RPMI7951 (cell line): ENCODE measurements around the gene CDKN1C. TPM values are rescaled to one million over a fixed set of nuclear protein-coding genes. Genes with fewer than 3 reads are reported as not detected.

Experiments
- DNase-seq: peaks from one replicate; pipeline ENCODE4 v3.0.0-alpha.2; 2012; ENCODE audit warnings: low read depth
- total RNA-seq: library from RNA; depleted of rRNA; stranded (reverse); fragments of >200 nt; shearing (Covaris generic); gene quantifications from 2 replicates; pipeline ENCODE4 v1.2.3, GENCODE V29; 2014

Gene CDKN1C
- total RNA-seq, 1 experiment from 2014 or later, result 1.2 TPM

DNA sequence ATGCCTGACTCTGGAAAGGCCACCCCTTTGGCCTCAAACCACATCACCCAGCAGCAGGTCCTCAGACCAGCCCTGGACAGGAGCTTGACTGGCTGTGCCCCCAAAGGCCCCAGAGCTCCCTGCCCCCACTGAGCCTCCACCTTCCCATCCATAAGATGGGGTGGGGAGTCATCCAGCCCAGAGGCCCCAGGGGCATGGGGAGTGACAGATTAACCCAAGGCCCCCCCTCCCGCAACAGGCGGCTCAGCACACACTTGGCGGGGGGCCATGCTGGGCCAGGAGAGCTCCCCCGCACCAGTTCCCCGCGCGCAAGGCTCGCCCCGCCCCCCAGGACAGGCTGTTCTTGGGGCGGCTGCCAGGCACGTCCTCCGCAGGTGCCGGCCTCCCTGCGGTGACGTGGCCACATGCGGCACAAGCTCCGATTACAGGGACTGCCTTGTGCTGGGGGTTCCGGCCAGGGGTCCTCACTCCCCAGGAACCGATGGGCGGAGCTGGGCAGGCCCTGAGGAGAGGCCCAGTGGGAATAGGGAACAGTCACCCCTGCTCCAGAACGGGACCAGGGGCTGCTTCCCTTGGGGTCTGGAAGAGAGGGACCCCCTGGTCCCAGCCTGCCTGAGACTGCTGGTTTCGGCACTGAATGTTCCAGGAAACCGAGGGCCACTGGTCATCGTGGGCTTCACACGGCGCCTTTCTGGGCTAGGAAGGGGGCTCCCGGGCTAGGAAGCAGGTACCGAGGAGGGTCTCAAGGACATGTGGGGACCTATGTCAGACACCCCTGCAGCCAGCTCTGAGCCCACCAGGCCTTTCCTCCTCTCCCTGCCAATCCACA lies 5.1 kb upstream of the CDKN1C start:
- no peak for DNase-seq

DNA sequence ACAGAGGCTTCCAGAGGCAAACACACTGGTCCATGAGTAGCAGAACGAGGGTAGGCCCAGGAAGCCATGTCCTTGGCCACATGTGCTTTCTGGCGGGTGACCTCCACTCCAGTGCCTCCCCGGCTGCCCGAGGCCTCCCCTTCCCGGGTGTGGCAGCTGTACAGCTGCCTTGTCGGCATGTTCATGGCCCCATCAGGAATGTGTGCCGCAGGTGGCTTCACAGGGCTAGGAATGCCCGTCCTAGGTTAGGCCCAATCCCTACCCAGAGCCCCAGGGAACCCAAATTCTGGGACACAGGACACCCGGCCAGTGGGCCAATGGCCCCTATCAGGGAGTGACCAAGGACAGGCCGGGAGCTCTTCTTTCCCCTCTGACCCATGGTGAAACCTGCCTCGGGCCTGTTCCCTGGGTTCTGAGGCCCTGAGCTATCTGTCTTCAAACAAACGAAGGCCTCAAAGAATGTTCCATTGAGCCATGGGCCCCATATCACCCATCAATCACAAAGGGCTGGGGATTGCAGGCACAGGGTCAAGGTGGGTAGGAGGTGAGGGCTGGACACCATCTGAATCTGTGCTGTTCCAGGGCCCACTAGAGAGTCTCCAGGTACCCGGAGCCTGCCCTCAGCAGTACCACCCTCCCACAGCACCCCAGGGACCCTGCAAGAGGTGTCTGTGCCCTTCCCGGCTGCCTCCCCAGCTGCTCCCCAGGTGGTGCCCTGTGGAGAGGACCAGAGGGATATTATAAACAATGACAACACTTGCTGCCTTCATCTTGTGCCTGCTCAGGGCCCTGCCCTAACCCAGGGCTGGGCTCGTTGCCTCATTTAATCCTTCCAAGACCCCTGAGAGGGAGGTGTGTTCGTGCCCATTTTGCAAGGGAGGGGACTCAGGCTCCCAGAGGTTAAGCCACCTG lies 4.0 kb upstream of the CDKN1C start:
- DNase-seq, result no peak

DNA sequence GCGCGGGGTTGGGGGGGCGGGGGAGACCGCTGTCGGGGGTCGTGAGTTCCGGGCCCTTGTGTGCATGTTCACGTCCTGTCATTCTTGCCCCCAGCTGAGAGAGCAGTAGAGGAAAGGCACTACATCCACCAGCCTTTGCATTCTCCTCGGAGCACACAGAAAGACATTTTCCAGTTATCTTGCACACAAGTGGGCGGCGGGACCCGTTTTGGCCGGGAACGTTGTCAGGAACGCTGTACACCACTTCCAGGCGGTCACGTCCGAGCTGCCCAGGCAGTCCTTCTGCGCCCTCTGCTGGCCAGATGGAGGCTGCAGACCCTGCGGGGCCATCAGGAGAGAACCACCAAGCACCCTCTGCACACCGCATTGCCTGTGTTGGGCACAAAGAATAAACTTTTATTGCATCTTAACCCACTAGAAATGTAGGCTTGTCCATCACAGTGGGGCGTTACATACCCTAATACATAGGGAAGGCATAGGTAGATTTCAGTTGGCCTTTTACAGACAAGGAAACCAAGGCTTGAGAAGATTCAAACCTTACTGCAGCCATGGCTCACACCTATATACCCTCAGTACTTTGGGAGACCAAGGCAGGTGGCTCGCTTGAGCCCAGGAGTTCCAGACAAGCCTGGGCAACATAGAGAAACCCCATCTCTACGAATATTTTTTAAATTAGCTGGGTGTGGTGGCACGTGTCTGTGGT lies 2.8 kb upstream of the CDKN1C start:
- peak; percentile 68 for DNase-seq

DNA sequence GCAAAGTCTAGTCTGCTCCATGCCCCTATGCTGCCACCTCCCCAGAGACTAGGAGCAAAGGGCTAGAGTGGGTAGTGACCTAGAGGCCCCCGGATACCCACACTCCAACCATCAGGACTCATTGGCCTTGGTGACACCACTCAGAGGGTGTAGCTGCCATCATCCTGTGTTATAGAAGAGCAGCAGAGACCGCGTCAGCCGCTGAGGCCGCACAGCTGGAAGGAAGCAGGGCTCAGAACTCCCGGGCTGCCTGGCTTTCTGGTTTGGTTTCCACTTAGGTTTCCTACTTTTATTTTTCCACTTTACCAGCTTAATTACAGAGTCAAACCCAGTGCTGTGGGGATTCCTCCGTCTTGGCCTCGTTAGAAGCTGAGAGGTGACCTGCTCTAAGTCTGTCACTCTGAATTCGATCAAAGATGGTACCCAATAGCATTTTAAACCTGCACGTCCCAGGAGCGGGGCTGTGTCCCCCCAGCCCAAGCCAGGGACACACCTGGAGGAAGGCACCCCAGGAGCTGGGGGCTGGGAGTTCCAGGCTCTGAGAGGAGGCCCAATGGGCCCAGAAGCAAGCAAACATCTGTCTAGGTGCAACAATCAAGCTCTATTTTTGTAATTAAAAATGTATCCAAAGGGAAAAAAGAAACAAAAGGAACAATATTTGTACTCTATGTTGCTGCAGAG lies 2.1 kb upstream of the CDKN1C start:
- DNase-seq, result no peak

DNA sequence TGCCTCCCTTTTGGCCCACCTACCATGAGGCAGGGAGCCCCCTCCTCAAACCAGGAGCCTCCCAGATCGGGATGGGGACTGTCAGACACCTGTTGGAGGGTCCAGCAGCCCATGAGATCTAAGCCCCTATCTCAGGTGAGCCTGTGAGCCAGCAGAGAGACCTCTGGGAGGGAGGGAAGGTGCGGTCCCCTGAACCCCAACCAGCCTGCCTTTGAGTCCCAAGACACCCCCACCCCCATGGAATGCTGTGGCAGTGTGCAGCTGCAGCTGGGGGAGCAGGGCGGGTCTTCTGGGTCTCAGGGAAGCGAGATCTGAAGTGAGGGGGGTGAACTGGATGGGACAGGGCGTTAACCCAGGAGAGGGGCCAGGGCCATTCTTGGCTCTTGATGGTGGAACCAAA lies 1.4 kb upstream of the CDKN1C start:
- no peak for DNase-seq

DNA sequence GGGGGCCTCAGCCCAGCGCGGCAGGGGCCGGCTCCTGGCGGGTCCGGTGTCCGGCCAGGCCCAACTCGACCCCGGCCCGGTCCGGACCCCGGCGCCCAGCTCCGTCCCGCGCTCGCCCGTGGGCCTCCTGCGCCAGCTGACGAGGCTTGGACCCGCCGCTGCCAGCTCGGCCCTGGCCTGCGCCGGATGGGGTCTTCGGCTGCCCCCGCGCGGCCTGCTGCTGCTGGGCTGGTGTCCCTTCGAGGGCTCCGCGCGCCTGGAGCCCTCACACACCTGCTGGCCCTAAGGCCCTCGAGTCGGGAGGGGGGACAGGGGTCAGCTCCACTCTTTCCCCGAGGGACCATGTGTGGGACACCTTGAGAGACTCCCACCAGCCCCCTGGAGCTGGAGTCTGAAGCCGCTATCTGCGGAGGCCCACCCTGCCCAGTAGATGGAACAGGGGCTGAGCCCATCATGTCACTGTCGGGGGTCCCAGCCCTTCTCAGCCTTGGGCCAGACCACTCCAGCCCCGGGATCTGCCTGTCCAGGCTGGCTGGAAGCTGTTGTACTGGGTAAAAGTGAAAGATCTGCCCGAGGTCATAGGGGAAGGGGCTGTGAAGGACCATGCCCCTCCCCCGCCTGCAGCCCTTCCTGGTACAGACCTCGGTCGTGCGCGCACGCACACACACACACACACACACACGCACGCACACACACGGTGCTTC lies 768 bp upstream of the CDKN1C start:
- DNase-seq, result no peak

DNA sequence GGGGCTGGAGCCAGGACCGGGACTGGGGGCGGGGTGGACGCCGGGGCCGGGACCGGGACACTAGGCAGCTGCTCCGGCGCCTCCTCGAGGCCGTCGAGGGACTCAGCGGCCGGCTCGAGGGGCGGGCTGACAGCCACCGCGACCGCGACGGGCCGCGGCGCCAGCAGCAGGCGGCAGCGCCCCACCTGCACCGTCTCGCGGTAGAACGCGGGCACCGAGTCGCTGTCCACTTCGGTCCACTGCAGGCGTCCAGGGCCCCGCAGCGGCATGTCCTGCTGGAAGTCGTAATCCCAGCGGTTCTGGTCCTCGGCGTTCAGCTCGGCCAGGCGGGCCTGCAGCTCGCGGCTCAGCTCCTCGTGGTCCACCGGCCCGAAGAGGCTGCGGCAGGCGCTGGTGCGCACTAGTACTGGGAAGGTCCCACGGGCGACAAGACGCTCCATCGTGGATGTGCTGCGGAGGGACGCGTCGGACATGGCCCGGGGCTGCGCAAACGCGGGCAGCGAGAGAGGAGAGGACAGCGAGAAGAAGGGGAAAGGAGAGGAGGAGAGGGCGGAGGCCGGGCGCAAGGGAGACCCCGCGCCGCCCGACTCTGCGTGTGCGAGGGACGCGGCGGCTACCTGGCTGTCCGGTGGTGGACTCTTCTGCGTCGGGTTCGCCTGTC lies 428 bp downstream of the CDKN1C start:
- no peak for DNase-seq

DNA sequence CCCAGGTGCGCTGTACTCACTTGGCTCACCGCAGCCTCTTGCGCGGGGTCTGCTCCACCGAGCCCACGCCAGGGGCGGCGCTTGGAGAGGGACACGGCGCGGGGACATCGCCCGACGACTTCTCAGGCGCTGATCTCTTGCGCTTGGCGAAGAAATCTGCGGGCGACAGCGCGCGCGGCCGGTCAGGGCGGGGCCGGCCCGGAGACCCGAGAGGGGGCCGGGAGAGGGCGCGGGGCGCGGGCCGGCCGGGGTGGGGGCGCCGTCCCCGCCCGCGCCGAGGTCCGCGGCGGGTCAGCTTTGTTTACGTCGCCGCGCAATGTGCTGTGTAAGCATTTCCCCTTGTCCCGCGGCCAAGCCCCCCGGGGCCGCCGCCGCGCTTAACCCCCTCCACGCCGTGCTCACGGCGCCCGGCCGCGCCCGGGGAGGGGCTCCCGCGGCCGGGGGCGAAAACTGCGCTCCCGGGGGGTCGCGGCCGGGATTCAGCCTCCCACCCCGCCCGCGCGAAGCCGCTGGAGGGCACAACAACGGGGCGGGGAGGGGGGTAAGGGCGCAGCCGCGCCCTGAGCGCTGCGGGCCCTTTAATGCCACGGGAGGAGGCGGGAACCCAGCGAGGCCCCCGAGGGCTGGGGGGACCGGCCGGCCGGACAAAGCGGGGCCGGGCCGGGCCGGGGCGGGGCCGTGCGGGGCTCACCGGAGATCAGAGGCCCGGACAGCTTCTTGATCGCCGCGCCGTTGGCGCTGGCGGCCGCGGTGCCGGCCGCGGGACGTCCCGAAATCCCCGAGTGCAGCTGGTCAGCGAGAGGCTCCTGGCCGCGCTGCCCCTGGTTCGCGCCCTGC lies 1.4 kb downstream of the CDKN1C start:
- DNase-seq, result no peak

DNA sequence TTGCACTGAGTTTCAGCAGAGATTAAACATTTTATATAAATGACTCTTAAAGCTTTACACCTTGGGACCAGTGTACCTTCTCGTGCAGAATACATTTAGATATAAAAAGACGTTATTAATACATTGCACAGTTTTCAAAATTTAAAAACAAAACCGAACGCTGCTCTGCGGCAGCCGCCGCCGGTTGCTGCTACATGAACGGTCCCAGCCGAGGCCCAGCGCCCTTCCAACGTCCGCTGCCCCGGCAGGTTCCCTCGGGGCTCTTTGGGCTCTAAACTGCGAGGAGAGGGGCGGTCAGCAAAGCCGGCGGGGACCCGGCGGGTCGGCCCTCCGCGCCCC lies 2.0 kb downstream of the CDKN1C start:
- no peak for DNase-seq

DNA sequence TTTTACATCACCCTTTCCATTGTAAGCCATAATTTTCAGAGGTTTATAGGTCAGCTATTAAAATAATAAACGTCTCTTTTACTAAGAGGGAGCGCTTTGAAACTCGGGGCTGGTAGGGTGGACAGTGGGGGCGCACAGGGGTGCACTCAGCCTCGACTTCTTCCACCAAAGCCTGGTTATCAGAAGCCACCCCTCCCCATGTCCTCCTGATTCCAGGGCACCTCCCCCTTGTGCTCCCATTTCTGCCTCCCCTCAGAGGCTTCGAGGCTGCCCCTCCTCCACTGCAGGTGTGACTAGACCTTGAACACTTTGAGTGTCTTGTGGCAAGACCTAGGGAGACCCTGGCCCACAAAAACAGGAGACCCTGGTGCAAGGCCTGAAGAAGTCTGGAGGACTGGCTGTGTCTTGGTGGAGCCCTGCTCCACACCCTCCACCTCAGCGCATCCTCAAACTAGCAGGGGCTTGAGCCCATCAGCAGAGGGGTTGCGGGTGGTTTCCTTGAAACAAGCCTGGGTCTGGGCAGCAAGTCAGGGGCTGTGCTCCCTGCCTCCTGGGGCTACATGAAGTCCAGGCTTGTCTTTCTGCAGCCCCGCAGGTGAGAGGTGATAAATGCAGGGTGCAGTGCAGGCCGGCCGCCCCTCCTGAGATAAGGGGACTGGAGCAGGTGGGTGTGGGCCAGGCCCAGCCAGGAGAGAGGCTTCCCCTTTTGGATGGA lies 3.0 kb downstream of the CDKN1C start:
- DNase-seq, result no peak

DNA sequence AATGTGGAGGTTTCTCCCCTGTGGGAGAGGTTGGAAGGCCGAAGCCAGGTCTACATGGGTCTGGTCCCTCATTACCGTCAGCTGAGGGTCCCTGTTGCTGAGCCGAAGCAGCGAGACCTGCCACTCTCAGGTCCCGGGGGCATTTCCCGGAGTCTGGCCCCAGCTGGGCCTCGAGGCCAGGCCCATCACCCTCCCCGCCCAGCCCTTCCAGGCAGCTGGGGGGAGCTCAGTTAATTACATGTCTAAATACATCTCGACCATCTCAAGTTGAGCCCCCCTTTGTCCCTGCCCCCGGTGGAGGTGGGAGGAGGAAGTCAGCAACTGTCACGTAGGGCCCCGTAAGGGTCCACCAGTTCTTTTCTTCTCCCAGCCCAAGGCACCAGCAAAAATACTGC lies 3.6 kb downstream of the CDKN1C start:
- no peak for DNase-seq

DNA sequence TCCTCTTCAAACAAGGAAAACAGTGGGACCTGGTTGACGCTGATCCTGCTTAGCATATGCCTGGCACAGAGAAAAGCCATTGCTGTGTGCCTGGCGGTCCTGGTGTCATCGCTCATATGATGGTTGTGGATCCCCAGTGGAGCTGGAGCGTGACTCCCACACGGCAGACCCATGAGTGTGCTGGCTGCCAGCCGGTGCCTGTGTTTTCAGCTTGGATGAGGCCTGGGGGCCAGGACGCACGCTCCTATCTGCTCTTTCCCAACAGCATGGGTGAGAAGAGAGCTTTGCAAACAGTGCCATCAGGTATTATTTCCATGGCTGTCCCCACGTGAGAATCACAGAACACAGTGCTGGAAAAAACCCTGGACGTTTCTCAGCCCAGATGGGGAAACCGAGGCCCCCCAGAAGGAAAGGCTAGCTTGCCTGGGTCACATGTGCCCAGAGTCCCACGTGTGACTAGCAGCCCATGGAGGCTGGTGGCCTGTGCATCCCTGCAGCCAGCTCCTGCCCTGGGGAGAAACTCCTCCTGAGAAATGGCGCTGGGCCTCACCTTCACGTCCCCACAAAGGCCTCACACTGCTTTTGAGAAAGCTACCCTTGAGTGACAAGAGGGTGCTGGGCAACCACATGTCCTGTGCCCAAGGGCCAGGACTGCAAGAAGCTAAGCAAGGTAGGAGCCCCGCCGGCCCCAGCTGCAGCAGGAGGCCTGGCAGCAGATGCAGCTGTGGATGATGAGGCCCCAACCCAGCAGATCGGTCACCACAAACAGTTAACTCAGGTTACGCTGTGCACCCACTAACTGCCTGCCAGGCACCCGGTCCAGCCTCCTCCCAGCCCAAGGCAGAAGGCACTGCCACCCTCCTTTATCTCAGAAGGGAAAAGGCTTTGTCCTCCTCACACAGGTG lies 4.2 kb downstream of the CDKN1C start:
- no peak for DNase-seq

DNA sequence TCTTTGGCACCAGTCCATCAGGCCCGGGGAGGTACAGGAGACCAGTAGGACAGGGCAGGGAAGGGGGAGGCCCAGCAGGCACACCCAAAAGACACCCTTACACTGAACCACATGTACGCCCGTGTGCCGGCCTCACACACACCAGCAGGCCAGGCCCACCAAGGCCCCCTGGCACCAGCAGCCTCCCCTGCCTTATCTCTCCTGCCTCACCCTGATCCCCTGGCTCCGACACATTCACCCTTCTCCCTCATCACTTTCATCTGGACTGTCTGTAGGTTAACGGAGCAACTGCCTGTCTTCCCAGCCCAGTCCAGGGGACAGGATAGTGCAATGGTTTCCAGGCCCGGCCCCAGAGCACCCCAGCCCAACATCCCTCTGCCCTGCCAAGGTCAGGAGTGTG lies 4.9 kb downstream of the CDKN1C start:
- DNase-seq, result no peak

DNA sequence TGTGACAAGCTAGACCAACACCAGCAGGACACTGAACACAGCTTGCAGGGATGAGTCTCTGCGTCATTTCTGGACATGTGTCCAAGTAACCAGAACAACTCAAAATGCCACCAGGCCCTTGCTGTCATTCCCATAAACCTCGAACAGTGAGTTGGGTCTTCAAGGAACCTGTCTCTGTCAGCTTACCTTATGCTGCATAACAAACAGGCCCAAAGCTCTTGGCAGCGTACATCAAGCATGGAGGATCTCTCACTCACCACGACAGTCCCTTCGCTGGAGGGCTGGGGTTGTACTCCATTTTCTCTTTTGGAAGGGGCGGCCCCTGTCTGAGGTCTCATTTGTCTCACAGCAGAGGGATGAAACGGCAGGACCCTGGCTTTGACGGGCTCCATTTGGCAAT lies 6.8 kb downstream of the CDKN1C start:
- no peak for DNase-seq

DNA sequence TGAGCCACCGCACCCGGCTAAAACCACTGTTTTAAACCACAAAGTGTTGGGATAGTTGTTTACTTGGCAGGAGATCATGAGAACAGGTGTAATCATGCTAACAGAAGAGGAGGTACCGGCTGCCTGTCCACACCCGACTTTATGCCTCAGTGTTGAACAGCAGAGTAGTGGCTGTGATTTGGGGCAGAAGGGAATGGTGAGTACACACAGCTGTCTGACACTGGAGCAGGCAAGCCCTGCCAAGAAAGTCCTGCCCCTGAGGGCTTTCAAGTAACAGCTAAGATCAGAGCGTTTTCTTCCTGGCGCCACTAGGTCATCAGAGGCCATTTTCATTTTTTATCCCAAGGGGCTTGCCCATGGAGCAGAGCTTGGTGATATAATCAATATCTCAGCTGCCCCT lies 8.1 kb downstream of the CDKN1C start:
- no peak for DNase-seq

DNA sequence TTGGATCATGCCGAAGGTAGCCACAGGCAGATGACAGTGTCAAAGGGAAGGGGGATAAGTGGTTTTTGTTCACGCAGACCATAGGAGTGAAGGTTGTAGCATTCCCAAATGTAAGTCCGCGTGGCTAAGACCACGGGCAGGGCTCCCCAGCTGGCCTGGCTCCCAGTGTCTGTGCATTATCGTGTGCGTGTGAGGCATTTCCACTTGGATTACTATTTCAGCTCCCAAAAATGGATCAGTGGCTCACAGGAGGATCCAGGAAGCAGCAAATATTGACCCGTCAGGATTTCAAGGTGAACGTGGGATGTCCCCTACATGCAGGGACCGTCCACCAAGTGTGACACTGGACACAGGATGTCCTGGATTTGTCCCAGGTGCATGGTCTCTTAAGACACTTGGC lies 10.6 kb downstream of the CDKN1C start:
- DNase-seq, result no peak

DNA sequence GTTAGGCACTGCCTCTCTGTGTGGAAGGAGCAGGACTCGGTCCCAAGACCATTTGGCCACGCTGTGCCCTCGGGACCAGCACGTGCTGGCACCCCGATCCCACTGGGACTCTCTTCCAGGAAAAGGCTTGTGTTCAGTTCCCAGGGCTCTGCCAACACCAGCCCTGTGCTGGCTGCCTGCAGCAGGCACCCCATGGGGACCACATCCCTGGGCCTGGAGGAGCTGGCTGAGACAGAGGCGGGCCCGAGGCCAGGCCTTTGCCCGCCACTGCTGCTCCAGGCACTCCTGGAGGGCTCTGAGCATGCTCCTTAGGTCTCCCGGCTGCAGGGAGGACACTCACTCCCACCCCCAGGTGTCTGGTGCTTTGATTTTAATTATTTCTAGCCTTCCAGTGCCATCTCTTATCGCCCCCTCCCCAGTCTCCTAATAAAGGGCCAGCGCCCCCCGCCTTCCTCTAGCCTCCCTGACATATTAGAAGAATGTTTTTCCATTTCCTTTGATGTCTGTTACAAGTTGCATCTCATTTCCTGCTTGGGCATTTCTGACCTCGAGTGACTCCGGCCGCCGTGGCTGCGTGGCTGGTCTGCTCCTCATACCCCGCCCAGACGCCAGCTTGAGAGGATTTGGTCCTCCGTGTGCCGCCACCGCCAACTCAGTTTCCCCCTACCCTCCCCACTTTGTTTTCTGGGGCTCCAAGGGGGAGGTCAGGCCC lies 14.4 kb downstream of the CDKN1C start:
- DNase-seq, result no peak
